GM19468 (cell line): ENCODE results near the gene SURF4.
"Not testable (repeated sequence)": the region's sequence is repeated elsewhere in the genome, so short reads cannot be mapped to it uniquely, and the experiment has no call there.

Source experiments
- ATAC-seq: cut with Tn5 transposase; IDR thresholded peaks from one replicate; pipeline ENCODE4 v1.9.1; 2021; ENCODE audit warnings: mild to moderate bottlenecking, moderate library complexity, moderate number of reproducible peaks; ENCODE audit not compliant: unreplicated experiment; ENCODE audit errors: extremely low read depth

Gene SURF4

DNA sequence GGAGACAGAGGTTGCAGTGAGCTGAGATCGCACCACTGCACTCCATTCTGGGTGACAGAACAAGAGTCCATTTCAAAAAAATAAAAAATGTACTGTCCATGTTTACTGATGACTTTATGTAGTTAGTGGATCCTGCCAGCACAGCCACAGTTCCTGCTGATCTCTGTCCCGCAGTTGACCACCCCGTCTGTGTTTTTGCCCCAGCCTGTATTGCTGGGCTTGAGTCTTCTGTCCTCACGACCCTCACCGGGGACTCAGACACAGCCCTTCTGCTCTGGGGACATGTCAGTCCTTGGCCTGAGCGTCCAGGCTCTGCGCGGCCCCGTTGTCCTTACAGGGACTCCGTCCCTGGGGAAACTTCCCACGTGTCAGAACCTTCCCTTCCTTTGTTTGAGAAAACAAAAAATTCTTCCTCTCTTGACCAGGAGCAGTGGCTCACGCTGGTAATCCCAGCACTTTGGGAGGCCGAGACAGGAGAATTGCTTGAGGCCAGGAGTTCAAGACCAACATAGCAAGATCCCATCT lies 54.4 kb downstream of the SURF4 start:
- ATAC-seq, result no peak

DNA sequence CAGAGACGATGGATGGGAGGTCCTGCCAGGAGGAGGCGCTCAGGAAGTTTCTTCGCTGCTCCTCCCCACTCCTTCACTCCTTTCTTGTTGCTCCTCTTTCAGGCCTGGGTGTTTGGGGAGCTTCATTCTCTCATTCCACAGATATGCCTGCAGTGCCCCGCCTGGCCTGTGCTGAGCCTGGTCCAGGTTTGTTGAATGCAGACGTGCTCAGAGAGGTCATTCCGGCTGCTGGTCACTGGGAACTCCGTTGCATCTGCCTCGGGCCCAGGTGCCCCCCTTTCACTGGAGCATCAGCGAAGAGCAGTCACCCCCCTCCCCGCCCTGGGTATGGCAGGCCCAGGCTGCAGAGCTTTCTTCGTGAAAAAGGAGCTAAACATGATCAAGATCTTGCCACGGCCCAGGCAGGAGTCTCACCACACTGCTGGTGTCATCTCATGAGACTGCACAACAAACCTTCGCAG lies 55.4 kb downstream of the SURF4 start:
- no peak for ATAC-seq

DNA sequence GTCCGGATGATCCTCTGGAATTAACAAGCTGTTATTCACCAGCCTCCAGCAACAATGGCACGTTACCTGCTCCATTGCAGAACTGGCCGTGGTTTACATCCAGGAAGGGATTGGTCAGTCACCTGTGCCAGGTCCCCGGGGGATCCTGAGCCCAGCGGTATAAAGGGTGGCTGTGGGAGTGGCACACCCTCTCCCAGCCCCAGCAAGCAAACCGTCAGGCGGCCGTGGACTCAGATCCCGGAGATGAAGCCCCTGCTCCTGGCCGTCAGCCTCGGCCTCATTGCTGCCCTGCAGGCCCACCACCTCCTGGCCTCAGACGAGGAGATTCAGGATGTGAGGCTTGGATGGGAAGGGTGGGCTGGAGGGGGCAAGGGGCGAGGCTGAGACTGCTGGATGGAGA lies 58.3 kb downstream of the SURF4 start:
- not testable (repeated sequence) for ATAC-seq

DNA sequence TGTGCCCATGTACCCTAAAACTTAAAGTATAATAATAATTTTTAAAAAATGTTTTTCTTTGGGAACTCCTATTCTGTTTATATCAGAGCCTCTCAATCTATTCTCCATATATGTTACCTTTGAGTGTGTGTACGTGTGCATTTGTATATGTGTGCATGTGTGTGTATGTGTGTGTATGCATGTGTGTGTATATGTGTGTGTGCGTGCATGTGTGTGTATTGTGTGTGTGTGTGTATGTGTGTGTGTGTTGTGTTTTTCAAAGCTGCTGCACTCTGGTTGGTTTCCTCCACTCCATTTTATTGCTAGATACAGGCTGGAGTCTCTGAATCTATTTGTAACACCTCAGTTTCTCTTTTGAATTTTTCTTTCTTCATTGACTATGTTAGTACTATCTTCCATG lies 59.9 kb downstream of the SURF4 start:
- ATAC-seq, result no peak
